ENCODE results near the gene TOP2B.

TOP2B gene

GRCh38 chr3:25690768-25691533 lies 26.2 kb upstream of the TOP2B start:
- ChIA-PET POLR2A (no interaction called here), CTCF (no interaction called here)
- Histone ChIP-seq H3K36me3 (ENCODE audit: control insufficient read depth in 2 of 2, insufficient read depth in 1 of 2, low read length in 2 of 2) (no peaks in the 10 kb centered on the region), H3K27ac (ENCODE audit: extremely low read depth, low read depth, low read length) (no peak overlapping the region), H3K9me3 (ENCODE audit: control insufficient read depth, insufficient read depth, low read depth, low read length) (no peaks in the 10 kb centered on the region), H3K4me3 (ENCODE audit: low read depth, low read length) (no peak overlapping the region), H3K4me1 (ENCODE audit: control insufficient read depth, insufficient read depth, low read length) (no peaks in the 10 kb centered on the region)
- no peak for TF ChIP-seq ZNF501 (tag by site-specific recombination; IDR thresholded peaks at IDR 0.05)
- no peak for TF ChIP-seq ZNF449 (tag by site-specific recombination; IDR thresholded peaks at IDR 0.05)
- no peak for TF ChIP-seq ZNF274 (IDR thresholded peaks at IDR 0.05; ENCODE audit: low read length)
- TF ChIP-seq ZNF274 (tag by site-specific recombination; IDR thresholded peaks at IDR 0.05; ENCODE audit: borderline replicate concordance): no peak
- no peak for TF ChIP-seq ZNF514 (tag by site-specific recombination; IDR thresholded peaks at IDR 0.05)
- TF ChIP-seq ZNF302 (tag by site-specific recombination; IDR thresholded peaks at IDR 0.05; ENCODE audit: low read depth): no peak
- TF ChIP-seq SCRT2 (tag by site-specific recombination; IDR thresholded peaks at IDR 0.05): no peak
- TF ChIP-seq ZNF600 (tag by site-specific recombination; IDR thresholded peaks at IDR 0.05): no peak
- TF ChIP-seq FEZF1 (tag by site-specific recombination; IDR thresholded peaks at IDR 0.05): no peak
- TF ChIP-seq ZNF558 (tag by site-specific recombination; IDR thresholded peaks at IDR 0.05): no peak
- no peak for TF ChIP-seq GLIS1 (tag by site-specific recombination; IDR thresholded peaks at IDR 0.05)
- TF ChIP-seq ZNF214 (tag by site-specific recombination; IDR thresholded peaks at IDR 0.05; ENCODE audit: borderline replicate concordance): no peak

DNA sequence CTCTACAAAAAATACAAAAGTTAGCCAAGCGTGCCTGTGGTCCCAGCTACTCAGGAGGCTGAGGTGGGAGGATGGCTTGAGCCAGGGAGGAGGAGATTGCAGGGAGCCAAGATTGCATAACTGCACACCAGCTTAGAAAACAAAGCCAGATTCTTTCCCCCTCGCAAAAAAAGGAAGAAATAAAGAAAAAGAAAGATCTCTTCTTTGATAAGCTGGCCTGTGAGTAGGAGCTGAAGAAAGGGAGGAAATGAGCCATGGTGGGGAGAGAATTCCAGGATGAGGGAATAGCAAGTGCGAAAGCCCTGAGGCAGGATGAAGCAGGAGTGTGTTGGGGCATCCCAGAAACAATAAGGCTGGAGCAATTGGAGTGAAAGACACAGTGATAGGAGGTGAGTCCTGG lies 24.5 kb upstream of the TOP2B start:
- Histone ChIP-seq H3K9me3 (ENCODE audit: control insufficient read depth, insufficient read depth, low read depth, low read length) (no peaks in the 10 kb centered on the region), H3K36me3 (ENCODE audit: control insufficient read depth in 2 of 2, insufficient read depth in 1 of 2, low read length in 2 of 2) (no peaks in the 10 kb centered on the region)
- CTCF ChIA-PET: no interaction called here

More for the DNA sequence above, 24.5 kb upstream of the TOP2B start:
- POLR2A ChIA-PET: no interaction called here
- no peak overlapping the region for H3K4me3 ChIP-seq (ENCODE audit: low read depth, low read length)
- TF ChIP-seq ZNF274 (IDR thresholded peaks at IDR 0.05; ENCODE audit: low read length) (no peak), ZNF274 (tag by site-specific recombination; IDR thresholded peaks at IDR 0.05; ENCODE audit: borderline replicate concordance) (no peak), PRDM1 (tag by site-specific recombination; IDR thresholded peaks at IDR 0.05) (no peak), GLI2 (tag by site-specific recombination; IDR thresholded peaks at IDR 0.05; ENCODE audit: borderline replicate concordance, low read depth) (no peak), ZNF596 (tag by site-specific recombination; IDR thresholded peaks at IDR 0.05) (no peak), ZNF292 (tag by site-specific recombination; IDR thresholded peaks at IDR 0.05; ENCODE audit: borderline replicate concordance, low read depth) (no peak), ZNF677 (tag by site-specific recombination; IDR thresholded peaks at IDR 0.05) (no peak), ZNF114 (tag by site-specific recombination; IDR thresholded peaks at IDR 0.05) (no peak), ZNF37A (tag by site-specific recombination; IDR thresholded peaks at IDR 0.05) (no peak), ZBTB44 (tag by site-specific recombination; IDR thresholded peaks at IDR 0.05) (no peak), ZFP41 (tag by site-specific recombination; IDR thresholded peaks at IDR 0.05; ENCODE audit: borderline replicate concordance) (no peak), ZNF670 (tag by site-specific recombination; IDR thresholded peaks at IDR 0.05; ENCODE audit: low read depth) (no peak), ZBTB17 (tag by site-specific recombination; IDR thresholded peaks at IDR 0.05) (no peak), KLF16 (tag by site-specific recombination; IDR thresholded peaks at IDR 0.05) (no peak), ZSCAN16 (tag by site-specific recombination; IDR thresholded peaks at IDR 0.05) (no peak), EGR2 (tag by site-specific recombination; IDR thresholded peaks at IDR 0.05; ENCODE audit: low read depth) (no peak)
- TF ChIP-seq, protein P1, sequence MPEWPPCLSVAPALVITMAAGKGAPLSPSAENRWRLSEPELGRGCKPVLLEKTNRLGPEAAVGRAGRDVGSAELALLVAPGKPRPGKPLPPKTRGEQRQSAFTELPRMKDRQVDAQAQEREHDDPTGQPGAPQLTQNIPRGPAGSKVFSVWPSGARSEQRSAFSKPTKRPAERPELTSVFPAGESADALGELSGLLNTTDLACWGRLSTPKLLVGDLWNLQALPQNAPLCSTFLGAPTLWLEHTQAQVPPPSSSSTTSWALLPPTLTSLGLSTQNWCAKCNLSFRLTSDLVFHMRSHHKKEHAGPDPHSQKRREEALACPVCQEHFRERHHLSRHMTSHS (tag by site-specific recombination; IDR thresholded peaks at IDR 0.05): no peak
- H3K27ac ChIP-seq (ENCODE audit: extremely low read depth, low read depth, low read length): no peak overlapping the region
- no peaks in the 10 kb centered on the region for H3K4me1 ChIP-seq (ENCODE audit: control insufficient read depth, insufficient read depth, low read length)

Data from HEK293 (cell line).